RWPE2 (cell line): ENCODE results near the gene CAMK1D.

Experiments
- ATAC-seq: fragments of 200-7000 bp; cut with Tn5 transposase; 3 replicates; pipeline ENCODE4 v1.9.1; 2021; ENCODE audit warnings: low read depth
- DNase-seq: peaks from one replicate; pipeline ENCODE4 v3.0.0-alpha.2; 2020; ENCODE audit warnings: low spot score
- H3K27ac ChIP-seq: fragments of 450-650 bp; 2 replicates; pipeline ENCODE4 v1.5.1; 2017; ENCODE audit warnings: mild to moderate bottlenecking; ENCODE audit not compliant: poor library complexity, severe bottlenecking
- H3K27me3 ChIP-seq: fragments of 250-450 bp; sonication (Bioruptor Pico); 2 replicates; pipeline ENCODE4 v1.5.1; 2021; ENCODE audit warnings: mild to moderate bottlenecking, moderate library complexity; ENCODE audit not compliant: insufficient read depth, poor library complexity, severe bottlenecking
- H3K36me3 ChIP-seq: fragments of 250-450 bp; sonication (Bioruptor Pico); 2 replicates; pipeline ENCODE4 v1.5.1; 2020; ENCODE audit warnings: low read depth, mild to moderate bottlenecking, moderate library complexity
- H3K4me1 ChIP-seq: fragments of 250-450 bp; sonication (Bioruptor Pico); 2 replicates; pipeline ENCODE4 v1.5.1; 2021; ENCODE audit warnings: mild to moderate bottlenecking, moderate library complexity; ENCODE audit not compliant: insufficient read depth, poor library complexity, severe bottlenecking
- H3K4me3 ChIP-seq: fragments of 250-450 bp; sonication (Bioruptor Pico); 2 replicates; pipeline ENCODE4 v1.5.1; 2021; ENCODE audit warnings: mild to moderate bottlenecking, moderate library complexity; ENCODE audit not compliant: severe bottlenecking
- H3K9me3 ChIP-seq: fragments of 250-450 bp; sonication (Bioruptor Pico); 2 replicates; pipeline ENCODE4 v1.5.1; 2021; ENCODE audit warnings: mild to moderate bottlenecking, moderate library complexity; ENCODE audit not compliant: severe bottlenecking
- CTCF ChIP-seq: fragments of 450-650 bp; IDR thresholded peaks from one replicate; pipeline ENCODE4 v1.5.1; 2017; ENCODE audit warnings: mild to moderate bottlenecking, moderate library complexity; ENCODE audit not compliant: poor library complexity, severe bottlenecking

CAMK1D gene

GRCh38 chr10:12628964-12629766 is 279.8 kb downstream of the CAMK1D start:
- Histone ChIP-seq H3K4me3 (no peak overlapping the region), H3K36me3 (no peaks in the 10 kb centered on the region), H3K27me3 (no peaks in the 10 kb centered on the region), H3K27ac (no peak overlapping the region), H3K9me3 (no peaks in the 10 kb centered on the region), H3K4me1 (peaks cover 6% of the 10 kb centered on the region)
- DNase-seq (no peak), ATAC-seq (no peak)
- TF ChIP-seq CTCF: no peak

DNA sequence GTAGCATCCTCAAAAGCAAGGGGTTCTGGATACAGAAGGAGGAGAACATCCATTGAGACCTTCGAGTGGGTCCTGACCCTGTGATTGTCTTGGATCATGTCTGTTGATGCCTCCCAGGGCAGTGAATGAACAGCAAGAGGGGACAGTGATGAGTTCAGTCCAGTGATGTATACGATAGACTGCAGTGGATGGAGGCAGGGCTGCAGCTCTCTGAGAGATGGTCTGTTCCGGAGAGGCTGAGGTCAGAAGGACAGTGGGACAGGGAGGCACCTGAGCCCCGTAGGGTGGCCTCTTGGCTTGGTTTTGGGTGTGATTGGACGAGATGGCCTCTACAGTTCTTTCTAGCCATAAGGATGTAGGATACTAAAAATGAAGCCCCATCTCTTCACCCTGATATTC is 280.4 kb downstream of the CAMK1D start:
- no peaks in the 10 kb centered on the region for H3K9me3 ChIP-seq
- no peak overlapping the region for H3K27ac ChIP-seq
- H3K27me3 ChIP-seq: no peaks in the 10 kb centered on the region
- peaks cover 6% of the 10 kb centered on the region for H3K4me1 ChIP-seq
- no peak for TF ChIP-seq CTCF
- H3K36me3 ChIP-seq: no peaks in the 10 kb centered on the region
- DNase-seq (no peak), ATAC-seq (no peak)
- no peak overlapping the region for H3K4me3 ChIP-seq

DNA sequence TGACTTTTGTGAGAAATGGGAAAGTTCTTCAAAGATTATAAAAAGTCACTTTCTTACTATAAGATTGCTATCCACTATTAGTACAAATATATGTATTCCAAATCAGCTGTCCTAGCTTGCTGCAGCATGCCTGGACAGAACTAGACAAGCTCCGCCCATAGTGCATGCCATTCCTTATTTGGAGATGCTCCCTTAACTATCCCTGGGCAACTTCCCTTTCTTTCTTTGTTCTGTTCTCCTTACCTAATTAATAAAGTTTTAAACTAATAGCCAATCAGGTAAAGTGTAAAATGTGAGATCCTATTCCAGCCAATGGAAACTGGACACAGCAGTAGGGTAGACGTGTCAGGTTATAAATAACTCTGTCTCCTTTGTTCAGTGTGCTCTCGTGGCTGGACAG is 281.9 kb downstream of the CAMK1D start:
- Histone ChIP-seq H3K36me3 (no peaks in the 10 kb centered on the region), H3K27me3 (no peaks in the 10 kb centered on the region), H3K4me1 (peaks cover 6% of the 10 kb centered on the region), H3K4me3 (no peak overlapping the region), H3K27ac (no peak overlapping the region), H3K9me3 (no peaks in the 10 kb centered on the region)
- DNase-seq (no peak), ATAC-seq (no peak)
- TF ChIP-seq CTCF: no peak

DNA sequence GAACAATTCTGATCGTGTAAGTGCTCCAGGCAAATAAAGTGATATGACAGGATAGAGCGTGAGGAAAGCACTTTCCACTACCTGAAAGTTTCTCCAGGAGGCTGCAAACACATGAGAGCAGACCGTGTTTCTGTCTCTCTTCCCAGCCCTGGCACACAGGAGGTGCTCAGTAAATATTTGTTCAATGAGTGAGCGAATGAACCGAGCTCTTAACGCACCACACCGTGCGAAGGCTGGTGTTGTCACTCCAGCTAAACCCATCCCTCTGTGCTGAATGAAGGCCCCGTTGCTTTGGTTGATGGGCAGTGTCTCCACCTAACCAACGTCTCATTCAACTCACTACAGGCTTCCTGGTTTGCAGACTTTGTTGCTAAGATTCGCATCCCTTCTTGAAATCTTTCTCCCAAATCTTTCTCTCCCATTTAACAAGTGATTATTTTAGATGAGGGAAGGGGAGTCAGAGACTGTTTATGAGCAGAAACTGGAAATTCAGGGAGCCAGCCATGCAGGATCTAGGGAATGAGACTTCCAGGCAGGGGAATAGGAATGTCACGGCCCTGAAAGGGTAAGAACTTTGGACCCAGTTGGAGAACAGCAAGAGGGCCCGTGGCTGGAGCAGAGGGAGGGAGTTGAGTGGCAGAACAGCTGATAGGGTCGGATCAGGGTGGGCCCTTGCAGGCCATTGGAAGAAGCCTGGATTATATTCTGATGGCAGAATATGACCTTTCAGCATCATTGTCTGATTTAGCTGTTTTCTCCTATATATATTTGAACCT is 282.6 kb downstream of the CAMK1D start:
- no peak overlapping the region for H3K4me3 ChIP-seq
- H3K9me3 ChIP-seq: no peaks in the 10 kb centered on the region
- no peaks in the 10 kb centered on the region for H3K36me3 ChIP-seq
- no peak for DNase-seq
- ATAC-seq: no peak
- TF ChIP-seq CTCF: no peak
- H3K27me3 ChIP-seq: no peaks in the 10 kb centered on the region
- H3K4me1 ChIP-seq: peaks cover 6% of the 10 kb centered on the region
- no peak overlapping the region for H3K27ac ChIP-seq
